A375 (cell line): ENCODE results near the gene DEFB128. TPM values are rescaled to one million over a fixed set of nuclear protein-coding genes. Genes with fewer than 3 reads are reported as not detected.

ENCODE experiments used
- total RNA-seq: library from RNA; depleted of rRNA; stranded (reverse); fragments of >200 nt; shearing (Covaris generic); gene quantifications from 2 replicates; pipeline ENCODE4 v1.2.3, GENCODE V29; 2014; rRNA removed

Gene DEFB128
- not detected in 2 replicates for total RNA-seq

DNA sequence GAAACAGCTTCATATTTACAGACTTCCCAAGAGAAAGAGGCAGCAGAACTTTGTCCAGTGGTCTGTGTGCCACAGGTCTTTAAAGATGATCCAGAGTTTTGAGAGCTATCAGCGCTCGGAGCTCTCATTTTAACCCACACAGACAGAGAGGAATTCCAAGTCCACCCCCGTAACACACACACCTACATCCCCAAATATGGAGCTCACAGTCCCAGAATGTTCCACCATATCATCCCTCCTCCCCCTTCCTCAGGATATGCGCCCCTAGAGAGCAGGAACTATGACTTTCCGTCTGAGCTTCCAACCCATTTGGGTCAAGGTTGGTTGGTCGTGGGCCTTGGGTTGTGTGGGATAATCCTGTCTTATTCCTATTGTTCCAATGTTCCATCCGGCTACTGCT lies at the start of gene DEFB128:
TSS of gene DEFB128 (minus strand) at position 101 of the 400 bp plus-strand sequence. CDS start at position 13, 88 bp downstream.

DNA sequence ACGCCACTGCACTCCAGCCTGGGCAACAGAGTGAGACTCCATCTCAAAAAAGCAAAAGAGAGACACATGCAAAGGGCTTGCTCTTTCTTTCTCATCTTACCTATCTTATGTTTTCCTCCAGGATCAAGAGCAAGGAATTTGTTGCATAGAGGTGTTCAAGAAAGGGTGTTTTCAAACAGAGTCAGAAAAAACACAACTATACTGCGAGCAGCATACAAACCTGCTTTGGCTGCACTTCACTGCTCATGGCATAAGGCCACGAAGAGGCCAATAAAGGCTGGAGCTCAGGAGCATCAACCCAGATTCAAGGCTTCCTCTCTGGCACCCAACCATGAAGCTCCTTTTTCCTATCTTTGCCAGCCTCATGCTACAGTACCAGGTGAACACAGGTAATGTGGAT lies 37.4 kb upstream of the DEFB128 start, which contains the start of gene DEFB129:
TSS of gene DEFB129 (plus strand) at position 301 of the 400 bp plus-strand sequence. CDS start at position 332, 31 bp downstream.

DNA sequence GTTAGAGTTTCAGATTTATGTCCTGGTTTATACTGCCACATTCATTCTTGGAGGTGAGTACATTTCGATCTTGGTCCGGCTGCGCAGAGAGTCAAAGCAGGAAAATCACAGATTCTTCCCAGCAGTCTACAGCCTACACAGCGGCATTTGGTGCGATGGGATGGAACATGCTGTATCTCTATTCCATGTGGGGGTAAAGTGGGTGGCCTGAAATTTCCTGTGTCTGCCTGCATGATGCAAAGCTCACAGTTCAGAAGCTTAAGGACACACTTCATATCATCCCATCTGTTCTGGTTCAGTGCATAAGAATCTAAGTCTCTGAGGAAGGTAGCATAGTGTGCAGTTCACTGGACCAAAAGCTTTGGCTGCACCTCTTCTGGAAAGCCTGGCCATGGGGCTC lies 32.4 kb downstream of the DEFB128 start, which contains the start of gene DEFB127:
TSS of gene DEFB127 (plus strand) at position 301 of the 400 bp plus-strand sequence. CDS start at position 392, 91 bp downstream.

DNA sequence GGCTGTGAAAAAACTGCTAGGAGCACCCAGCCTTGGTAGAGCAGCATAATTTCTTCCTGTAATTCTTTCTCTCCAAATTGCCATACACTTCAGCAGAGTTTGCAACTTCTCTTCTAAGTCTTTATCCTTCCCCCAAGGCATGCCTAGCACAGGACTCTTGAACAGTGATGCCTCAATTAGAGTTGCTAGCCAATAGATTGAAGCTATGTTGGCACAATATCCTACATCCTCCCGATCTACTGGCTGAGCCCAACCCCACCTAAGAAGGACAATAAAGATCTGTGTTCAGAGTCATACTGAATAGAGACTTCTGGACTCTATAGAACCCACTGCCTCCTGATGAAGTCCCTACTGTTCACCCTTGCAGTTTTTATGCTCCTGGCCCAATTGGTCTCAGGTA lies 47.2 kb downstream of the DEFB128 start, which contains the start of gene DEFB126:
TSS of gene DEFB126 (plus strand) at position 301 of the 400 bp plus-strand sequence. CDS start at position 340, 39 bp downstream.

Other genes with a start within 250 kb of the DEFB128 start
- not detected in 2 replicates for gene DEFB125, start 102.0 kb downstream of the DEFB128 start, total RNA-seq
- not detected in 2 replicates for gene DEFB126, start 47.1 kb downstream of the DEFB128 start, total RNA-seq
- not detected in 2 replicates for gene DEFB127, start 32.3 kb downstream of the DEFB128 start, total RNA-seq
- gene DEFB129, start 37.5 kb upstream of the DEFB128 start, total RNA-seq = not detected in 2 replicates
- gene DEFB132, start 68.0 kb upstream of the DEFB128 start, total RNA-seq = not detected in 2 replicates
- 1.1 and 1.9 TPM in 2 replicates for gene C20orf96, start 101.0 kb upstream of the DEFB128 start, total RNA-seq
- 28.0 and 28.7 TPM in 2 replicates for gene ZCCHC3, start 107.9 kb upstream of the DEFB128 start, total RNA-seq
- 6.9 and 7.7 TPM in 2 replicates for gene SOX12, start 135.8 kb upstream of the DEFB128 start, total RNA-seq
- 60.3 and 73.3 TPM in 2 replicates for gene NRSN2, start 157.4 kb upstream of the DEFB128 start, total RNA-seq
- 290 and 400 TPM in 2 replicates for gene TRIB3, start 191.0 kb upstream of the DEFB128 start, total RNA-seq
- gene RBCK1, start 218.6 kb upstream of the DEFB128 start, total RNA-seq = 138 and 161 TPM in 2 replicates